ENCODE measurements around the gene PTX4.

PTX4 gene

GRCh38 chr16:1526608-1527555 is 38.1 kb upstream of the PTX4 start:
- TF ChIP-seq MAX (IDR thresholded peaks at IDR 0.05; ENCODE audit: low read depth, low read length) (no peak), CTCF (IDR thresholded peaks at IDR 0.05; ENCODE audit: low read depth, low read length) (no peak), POLR2A (IDR thresholded peaks at IDR 0.05; ENCODE audit: extremely low read depth, insufficient read length) (no peak), MYC (IDR thresholded peaks at IDR 0.05; ENCODE audit: low read depth, low read length) (no peak)
- DNase-seq (ENCODE audit: low read depth) = no peak
- H3K4me3 ChIP-seq (ENCODE audit: low read depth, low read length) = no peak overlapping the region

GRCh38 chr16:1525871-1526607 is 37.3 kb upstream of the PTX4 start:
- H3K4me3 ChIP-seq (ENCODE audit: low read depth, low read length) = no peak overlapping the region
- TF ChIP-seq CTCF (IDR thresholded peaks at IDR 0.05; ENCODE audit: low read depth, low read length) (no peak), POLR2A (IDR thresholded peaks at IDR 0.05; ENCODE audit: extremely low read depth, insufficient read length) (no peak), MYC (IDR thresholded peaks at IDR 0.05; ENCODE audit: low read depth, low read length) (no peak), MAX (IDR thresholded peaks at IDR 0.05; ENCODE audit: low read depth, low read length) (no peak)
- DNase-seq (ENCODE audit: low read depth) = no peak

GRCh38 chr16:1524366-1524765 is 35.6 kb upstream of the PTX4 start:
- no peak overlapping the region for H3K4me3 ChIP-seq (ENCODE audit: low read depth, low read length)
- TF ChIP-seq MAX (IDR thresholded peaks at IDR 0.05; ENCODE audit: low read depth, low read length) = no peak
- no peak for TF ChIP-seq MYC (IDR thresholded peaks at IDR 0.05; ENCODE audit: low read depth, low read length)
- TF ChIP-seq POLR2A (IDR thresholded peaks at IDR 0.05; ENCODE audit: extremely low read depth, insufficient read length) = no peak
- no peak for TF ChIP-seq CTCF (IDR thresholded peaks at IDR 0.05; ENCODE audit: low read depth, low read length)
- DNase-seq (ENCODE audit: low read depth) = no peak

GRCh38 chr16:1523581-1524245 is 35.0 kb upstream of the PTX4 start:
- no peak overlapping the region for H3K4me3 ChIP-seq (ENCODE audit: low read depth, low read length)
- no peak for DNase-seq (ENCODE audit: low read depth)
- no peak for TF ChIP-seq MAX (IDR thresholded peaks at IDR 0.05; ENCODE audit: low read depth, low read length)

GRCh38 chr16:1520461-1520860 is 31.7 kb upstream of the PTX4 start:
- no peak overlapping the region for H3K4me3 ChIP-seq (ENCODE audit: low read depth, low read length)
- TF ChIP-seq MAX (IDR thresholded peaks at IDR 0.05; ENCODE audit: low read depth, low read length) (no peak), CTCF (IDR thresholded peaks at IDR 0.05; ENCODE audit: low read depth, low read length) (no peak), POLR2A (IDR thresholded peaks at IDR 0.05; ENCODE audit: extremely low read depth, insufficient read length) (no peak), MYC (IDR thresholded peaks at IDR 0.05; ENCODE audit: low read depth, low read length) (no peak)
- no peak for DNase-seq (ENCODE audit: low read depth)
